Measurements from ENCODE around the gene CLMP.

The CLMP gene

GRCh38 chr11:123051634-123052033, 143.4 kb downstream of the CLMP start:
- no CpG with 5 or more reads among the region's 4 CpGs for WGBS, 2 donors (ENCODE audit: extremely low coverage in 2 of 2, insufficient read length in 2 of 2, insufficient replicate concordance in 1 of 2)

GRCh38 chr11:123051146-123051545, 143.9 kb downstream of the CLMP start:
- Histone ChIP-seq H3K14ac (ENCODE audit: low read length) (no peak overlapping the region), H2BK120ac (ENCODE audit: low read depth, low read length) (no peak overlapping the region), H3K18ac (ENCODE audit: low read length) (no peak overlapping the region), H4K91ac (ENCODE audit: low read depth, low read length, poor library complexity) (no peak overlapping the region), H2BK15ac (ENCODE audit: low read length) (no peak overlapping the region), H2BK5ac (ENCODE audit: low read length) (no peak overlapping the region), H3K4ac (ENCODE audit: low read length) (no peak overlapping the region), H3K4me2 (ENCODE audit: insufficient read depth, low read length, poor library complexity, severe bottlenecking) (no peak overlapping the region), H4K8ac (ENCODE audit: low read depth, low read length) (no peak overlapping the region), H2AFZ (ENCODE audit: low read length) (no peak overlapping the region), H3K36me3 (replicated peaks in 1 of 2; ENCODE audit: control insufficient read depth in 2 of 2, insufficient read depth in 2 of 2, low read length in 2 of 2) (peaks cover 6 to 26% of the 10 kb centered on the region in 2 donors), H3K23ac (ENCODE audit: low read depth, low read length, poor library complexity) (no peak overlapping the region), H3K4me3 (ENCODE audit: low read length in 2 of 2) (no peak overlapping the region), H3K27me3 (ENCODE audit: control insufficient read depth in 3 of 3, insufficient read depth in 3 of 3, low read depth in 1 of 3, low read length in 3 of 3) (peaks cover 0 to 3% (median 0%) of the 10 kb centered on the region in 3 experiments), H3K4me1 (ENCODE audit: control insufficient read depth in 2 of 2, insufficient read depth in 1 of 2, low read depth in 1 of 2, low read length in 2 of 2) (no peaks in the 10 kb centered on the region), H3K9ac (ENCODE audit: low read depth, low read length, poor library complexity) (no peak overlapping the region), H2BK12ac (ENCODE audit: low read length) (no peak overlapping the region), H3K79me1 (ENCODE audit: low read depth, low read length) (no peaks in the 10 kb centered on the region), H3K9me3 (replicated peaks in 1 of 2; ENCODE audit: control insufficient read depth in 2 of 2, insufficient read depth in 1 of 2, low read depth in 1 of 2, low read length in 2 of 2) (no peaks in the 10 kb centered on the region), H3K27ac (replicated peaks; ENCODE audit: low read length) (no peak overlapping the region), H2AK5ac (ENCODE audit: low read depth, low read length) (no peak overlapping the region)
- no peak for DNase-seq (ENCODE audit: low spot score)
- no CpG with 5 or more reads among the region's 9 CpGs for WGBS, 2 donors (ENCODE audit: extremely low coverage in 2 of 2, insufficient read length in 2 of 2, insufficient replicate concordance in 1 of 2)

More at GRCh38 chr11:123051634-123052033, 143.4 kb downstream of the CLMP start:
- no peak for DNase-seq (ENCODE audit: low spot score)
- Histone ChIP-seq H3K18ac (ENCODE audit: low read length) (no peak overlapping the region), H3K4ac (ENCODE audit: low read length) (no peak overlapping the region), H2BK15ac (ENCODE audit: low read length) (no peak overlapping the region), H2AFZ (ENCODE audit: low read length) (no peak overlapping the region), H2BK5ac (ENCODE audit: low read length) (no peak overlapping the region), H3K4me3 (ENCODE audit: low read length in 2 of 2) (no peak overlapping the region), H3K4me2 (ENCODE audit: insufficient read depth, low read length, poor library complexity, severe bottlenecking) (no peak overlapping the region), H4K91ac (ENCODE audit: low read depth, low read length, poor library complexity) (no peak overlapping the region), H2BK12ac (ENCODE audit: low read length) (no peak overlapping the region), H3K23ac (ENCODE audit: low read depth, low read length, poor library complexity) (no peak overlapping the region), H3K14ac (ENCODE audit: low read length) (no peak overlapping the region), H3K79me1 (ENCODE audit: low read depth, low read length) (no peaks in the 10 kb centered on the region), H3K9me3 (replicated peaks in 1 of 2; ENCODE audit: control insufficient read depth in 2 of 2, insufficient read depth in 1 of 2, low read depth in 1 of 2, low read length in 2 of 2) (no peaks in the 10 kb centered on the region), H3K27ac (replicated peaks; ENCODE audit: low read length) (no peak overlapping the region), H3K36me3 (replicated peaks in 1 of 2; ENCODE audit: control insufficient read depth in 2 of 2, insufficient read depth in 2 of 2, low read length in 2 of 2) (peaks cover 10 to 31% of the 10 kb centered on the region in 2 donors), H3K9ac (ENCODE audit: low read depth, low read length, poor library complexity) (no peak overlapping the region), H3K27me3 (ENCODE audit: control insufficient read depth in 3 of 3, insufficient read depth in 3 of 3, low read depth in 1 of 3, low read length in 3 of 3) (peaks cover 0 to under 1% (median 0%) of the 10 kb centered on the region in 3 experiments), H3K4me1 (ENCODE audit: control insufficient read depth in 2 of 2, insufficient read depth in 1 of 2, low read depth in 1 of 2, low read length in 2 of 2) (no peaks in the 10 kb centered on the region), H2AK5ac (ENCODE audit: low read depth, low read length) (no peak overlapping the region), H4K8ac (ENCODE audit: low read depth, low read length) (no peak overlapping the region), H2BK120ac (ENCODE audit: low read depth, low read length) (no peak overlapping the region)

- Histone ChIP-seq H3K4me2 (ENCODE audit: insufficient read depth, low read length, poor library complexity, severe bottlenecking) (no peak overlapping the region), H3K27me3 (ENCODE audit: control insufficient read depth in 3 of 3, insufficient read depth in 3 of 3, low read depth in 1 of 3, low read length in 3 of 3) (peaks cover 0 to 3% (median 0%) of the 10 kb centered on the region in 3 experiments), H3K4ac (ENCODE audit: low read length) (no peak overlapping the region), H3K23ac (ENCODE audit: low read depth, low read length, poor library complexity) (no peak overlapping the region), H3K9me3 (replicated peaks in 1 of 2; ENCODE audit: control insufficient read depth in 2 of 2, insufficient read depth in 1 of 2, low read depth in 1 of 2, low read length in 2 of 2) (no peaks in the 10 kb centered on the region), H3K14ac (ENCODE audit: low read length) (no peak overlapping the region), H2AK5ac (ENCODE audit: low read depth, low read length) (no peak overlapping the region), H3K9ac (ENCODE audit: low read depth, low read length, poor library complexity) (no peak overlapping the region), H2BK15ac (ENCODE audit: low read length) (no peak overlapping the region), H4K91ac (ENCODE audit: low read depth, low read length, poor library complexity) (no peak overlapping the region), H3K4me3 (ENCODE audit: low read length in 2 of 2) (no peak overlapping the region), H2BK120ac (ENCODE audit: low read depth, low read length) (no peak overlapping the region), H2AFZ (ENCODE audit: low read length) (no peak overlapping the region), H4K8ac (ENCODE audit: low read depth, low read length) (no peak overlapping the region), H2BK12ac (ENCODE audit: low read length) (no peak overlapping the region), H3K4me1 (ENCODE audit: control insufficient read depth in 2 of 2, insufficient read depth in 1 of 2, low read depth in 1 of 2, low read length in 2 of 2) (no peaks in the 10 kb centered on the region), H2BK5ac (ENCODE audit: low read length) (no peak overlapping the region), H3K79me1 (ENCODE audit: low read depth, low read length) (no peaks in the 10 kb centered on the region), H3K18ac (ENCODE audit: low read length) (no peak overlapping the region), H3K36me3 (replicated peaks in 1 of 2; ENCODE audit: control insufficient read depth in 2 of 2, insufficient read depth in 2 of 2, low read length in 2 of 2) (no peaks in the 10 kb centered on the region), H3K27ac (replicated peaks; ENCODE audit: low read length) (no peak overlapping the region)
- no peak for DNase-seq (ENCODE audit: low spot score)
- WGBS, 2 donors (ENCODE audit: extremely low coverage in 2 of 2, insufficient read length in 2 of 2, insufficient replicate concordance in 1 of 2): no CpG with 5 or more reads among the region's 3 CpGs
Observed at GRCh38 chr11:123047947-123048293, 147.1 kb downstream of the CLMP start.

- no peaks in the 10 kb centered on the region for H3K36me3 ChIP-seq (replicated peaks in 1 of 2; ENCODE audit: control insufficient read depth in 2 of 2, insufficient read depth in 2 of 2, low read length in 2 of 2)
- H3K4me1 ChIP-seq (ENCODE audit: control insufficient read depth in 2 of 2, insufficient read depth in 1 of 2, low read depth in 1 of 2, low read length in 2 of 2): no peaks in the 10 kb centered on the region
- no peak overlapping the region for H3K14ac ChIP-seq (ENCODE audit: low read length)
- H3K79me1 ChIP-seq (ENCODE audit: low read depth, low read length): no peaks in the 10 kb centered on the region
- H4K91ac ChIP-seq (ENCODE audit: low read depth, low read length, poor library complexity): no peak overlapping the region
- H3K9me3 ChIP-seq (replicated peaks in 1 of 2; ENCODE audit: control insufficient read depth in 2 of 2, insufficient read depth in 1 of 2, low read depth in 1 of 2, low read length in 2 of 2): no peaks in the 10 kb centered on the region
- H4K8ac ChIP-seq (ENCODE audit: low read depth, low read length): no peak overlapping the region
- no peak overlapping the region for H3K9ac ChIP-seq (ENCODE audit: low read depth, low read length, poor library complexity)
- H2BK120ac ChIP-seq (ENCODE audit: low read depth, low read length): no peak overlapping the region
- H3K4ac ChIP-seq (ENCODE audit: low read length): no peak overlapping the region
- no peak overlapping the region for H3K4me3 ChIP-seq (ENCODE audit: low read length in 2 of 2)
- H3K18ac ChIP-seq (ENCODE audit: low read length): no peak overlapping the region
- no peak overlapping the region for H3K27ac ChIP-seq (replicated peaks; ENCODE audit: low read length)
- peaks cover 0 to 3% (median 0%) of the 10 kb centered on the region in 3 experiments for H3K27me3 ChIP-seq (ENCODE audit: control insufficient read depth in 3 of 3, insufficient read depth in 3 of 3, low read depth in 1 of 3, low read length in 3 of 3)
- H2BK12ac ChIP-seq (ENCODE audit: low read length): no peak overlapping the region
- H2BK15ac ChIP-seq (ENCODE audit: low read length): no peak overlapping the region
- H2AK5ac ChIP-seq (ENCODE audit: low read depth, low read length): no peak overlapping the region
- H3K4me2 ChIP-seq (ENCODE audit: insufficient read depth, low read length, poor library complexity, severe bottlenecking): no peak overlapping the region
- no peak overlapping the region for H3K23ac ChIP-seq (ENCODE audit: low read depth, low read length, poor library complexity)
- no CpG with 5 or more reads among the region's 18 CpGs for WGBS, 2 donors (ENCODE audit: extremely low coverage in 2 of 2, insufficient read length in 2 of 2, insufficient replicate concordance in 1 of 2)
- H2BK5ac ChIP-seq (ENCODE audit: low read length): no peak overlapping the region
- DNase-seq (ENCODE audit: low spot score): no peak
- no peak overlapping the region for H2AFZ ChIP-seq (ENCODE audit: low read length)
Observed at GRCh38 chr11:123047266-123047946, 147.6 kb downstream of the CLMP start.

Data from neuronal stem cell (in vitro differentiated cells).